ENCODE data around the gene TSTD1.

- TF ChIP-seq POLR2A (IDR thresholded peaks at IDR 0.05) (no peak), CTCF (IDR thresholded peaks at IDR 0.05) (no peak), POLR2AphosphoS5 (IDR thresholded peaks at IDR 0.05) (no peak)
Observed at GRCh38 chr1:161061419-161061818, 22.7 kb upstream of the TSTD1 start.
